GM19035 (cell line): ENCODE results near the gene CDC123.
"Not testable (repeated sequence)": the region's sequence is repeated elsewhere in the genome, so short reads cannot be mapped to it uniquely, and the experiment has no call there.

Experiments
- ATAC-seq: cut with Tn5 transposase; IDR thresholded peaks from one replicate; pipeline ENCODE4 v1.9.1; 2021; ENCODE audit not compliant: unreplicated experiment

The CDC123 gene

GRCh38 chr10:12195603-12196506 lies at the start of gene CDC123, which contains the start of gene NUDT5:
Gene CDC123, plus strand, starts transcription at chr10:12196188. Its CDS starts 58 bp downstream, at chr10:12196246.
Gene NUDT5, minus strand, starts transcription at chr10:12195891. Its CDS starts 9,600 bp downstream, at chr10:12186291.
- ATAC-seq, result peak; percentile 91

- no peak for ATAC-seq
Measured at GRCh38 chr10:12150163-12150562, 45.8 kb upstream of the CDC123 start.

GRCh38 chr10:12154516-12154915 lies 41.5 kb upstream of the CDC123 start:
- no peak for ATAC-seq

GRCh38 chr10:12156367-12157123 lies 39.4 kb upstream of the CDC123 start:
- no peak for ATAC-seq

- ATAC-seq, result no peak
Measured at GRCh38 chr10:12158111-12158510, 37.9 kb upstream of the CDC123 start.

GRCh38 chr10:12160664-12161063 lies 35.3 kb upstream of the CDC123 start:
- ATAC-seq, result no peak

GRCh38 chr10:12162927-12163326 lies 33.1 kb upstream of the CDC123 start:
- no peak for ATAC-seq

- ATAC-seq, result no peak
Measured at GRCh38 chr10:12164085-12164484, 31.9 kb upstream of the CDC123 start.

GRCh38 chr10:12165036-12165435 lies 31.0 kb upstream of the CDC123 start:
- ATAC-seq, result no peak

- ATAC-seq, result no peak
Measured at GRCh38 chr10:12165999-12166775, 29.8 kb upstream of the CDC123 start.

GRCh38 chr10:12171512-12171911 lies 24.5 kb upstream of the CDC123 start:
- ATAC-seq, result not testable (repeated sequence)

GRCh38 chr10:12177642-12178041 lies 18.3 kb upstream of the CDC123 start:
- ATAC-seq, result no peak

GRCh38 chr10:12179606-12180170 lies 16.3 kb upstream of the CDC123 start:
- ATAC-seq, result no peak

- ATAC-seq, result no peak
Measured at GRCh38 chr10:12180221-12180974, 15.6 kb upstream of the CDC123 start.

- no peak for ATAC-seq
Measured at GRCh38 chr10:12181065-12181775, 14.8 kb upstream of the CDC123 start.

- ATAC-seq, result no peak
Measured at GRCh38 chr10:12184165-12184564, 11.8 kb upstream of the CDC123 start.

GRCh38 chr10:12186323-12186722 lies 9.7 kb upstream of the CDC123 start:
- no peak for ATAC-seq

GRCh38 chr10:12187321-12187905 lies 8.6 kb upstream of the CDC123 start:
- no peak for ATAC-seq

GRCh38 chr10:12188656-12189055 lies 7.3 kb upstream of the CDC123 start:
- ATAC-seq, result no peak
